GM19395 (cell line): ENCODE measurements around the gene MED4.

Experiments
- ATAC-seq: cut with Tn5 transposase; IDR thresholded peaks from one replicate; pipeline ENCODE4 v1.9.1; 2021; ENCODE audit warnings: mild to moderate bottlenecking, moderate library complexity; ENCODE audit not compliant: unreplicated experiment

The MED4 gene

GRCh38 chr13:48038761-48039160 is 56.1 kb downstream of the MED4 start:
- no peak for ATAC-seq

DNA sequence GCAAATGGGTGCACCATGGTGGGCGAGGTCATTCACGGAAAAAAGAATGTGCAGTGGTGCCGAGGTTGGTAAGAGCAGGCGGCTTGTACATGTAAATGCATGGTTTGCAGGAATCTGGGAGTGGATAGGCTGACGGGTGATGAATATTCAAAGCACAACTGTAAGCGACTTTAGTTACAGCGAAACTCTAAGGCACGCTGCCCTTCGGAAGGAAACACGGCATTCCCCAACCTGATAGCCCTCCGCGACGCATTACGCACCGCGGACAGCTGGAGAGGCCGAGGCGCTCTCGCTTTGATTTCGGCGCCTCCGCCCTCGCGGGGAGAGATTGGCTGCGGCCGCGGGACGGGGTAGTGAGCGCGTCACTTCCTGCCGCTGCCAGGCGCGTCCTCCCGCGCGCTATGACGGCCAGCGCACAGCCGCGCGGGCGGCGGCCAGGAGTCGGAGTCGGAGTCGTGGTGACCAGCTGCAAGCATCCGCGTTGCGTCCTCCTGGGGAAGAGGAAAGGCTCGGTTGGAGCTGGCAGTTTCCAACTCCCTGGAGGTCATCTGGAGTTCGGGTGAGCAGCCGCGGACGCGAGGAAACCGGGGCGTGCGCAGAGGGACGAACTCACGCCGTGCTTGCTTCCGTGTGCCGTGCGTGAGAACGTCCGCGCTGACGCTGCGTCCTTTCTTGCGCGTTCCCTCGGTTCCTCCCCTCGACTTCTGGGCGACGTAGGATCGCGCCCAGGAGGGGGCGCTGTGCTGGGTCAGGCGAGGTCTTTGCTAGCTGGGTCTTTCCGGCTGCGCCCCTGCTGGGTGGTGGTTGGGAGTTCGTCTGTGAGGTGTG is 57.3 kb downstream of the MED4 start, which contains the start of gene NUDT15:
TSS of gene NUDT15 (plus strand) at position 381 of the 828 bp plus-strand sequence. CDS start at position 402, 21 bp downstream.
- ATAC-seq = peak; percentile 93

DNA sequence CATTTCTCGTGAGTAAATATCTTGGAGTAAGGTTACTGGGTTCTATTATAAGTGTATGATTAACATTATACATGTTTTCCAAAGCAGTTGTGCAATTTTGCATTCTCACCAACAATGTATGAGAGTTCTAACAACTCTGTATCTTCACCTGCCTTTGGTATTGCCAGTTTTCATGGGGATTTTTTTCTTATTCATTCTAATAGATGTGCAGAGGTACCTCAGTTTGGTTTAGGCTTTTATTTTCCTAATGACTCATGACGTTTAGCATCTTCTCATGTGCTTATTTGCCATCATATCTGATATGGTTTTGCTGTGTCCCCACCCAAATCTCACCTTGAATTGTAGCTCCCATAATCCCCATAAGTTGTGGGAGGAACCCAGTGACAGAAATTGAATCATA is 65.0 kb downstream of the MED4 start:
- no peak for ATAC-seq

DNA sequence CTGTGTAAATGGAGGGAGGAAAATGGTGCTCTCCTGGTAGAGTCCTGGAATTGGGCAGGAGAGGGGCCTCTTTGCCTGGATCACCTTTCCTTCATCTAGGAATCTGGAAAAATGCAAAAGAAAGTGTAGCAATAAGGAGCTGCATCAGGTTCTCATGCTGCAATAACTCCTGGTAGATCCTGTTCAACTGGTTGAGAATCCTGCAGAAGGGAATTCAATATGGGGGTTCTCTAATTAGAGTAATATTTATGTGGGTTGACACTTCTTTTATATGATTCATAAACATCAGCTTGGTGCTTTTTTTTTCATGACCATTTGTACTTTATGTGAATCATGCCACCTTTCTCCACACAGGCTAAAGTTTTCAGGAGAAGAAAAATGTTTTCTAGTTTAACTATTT is 66.8 kb downstream of the MED4 start:
- ATAC-seq = no peak
